Spleen (tissue), 11 donors: ENCODE data around the gene MYH7B. TPM values are rescaled to one million over a fixed set of nuclear protein-coding genes. Genes with fewer than 3 reads are reported as not detected.
A peak's percentile ranks its signal among the peaks of the same experiment; 100 is the strongest.

ENCODE experiments used
- DNase-seq: peaks from one replicate; pipeline ENCODE4 v3.0.0-alpha.2; 2020
- H3K27ac ChIP-seq, 8 donors: fragments of 200-600 bp; sonication (generic) in 7 of 8; 1 replicate in 4 of 8; 2 replicates in 4 of 8; pipeline versions ENCODE4 v1.5.0 to v1.8.0; 2016 to 2021; ENCODE audit warnings: inconsistent platforms in 4 of 8, mild to moderate bottlenecking in 4 of 8, moderate library complexity in 1 of 8
- H3K27me3 ChIP-seq, 7 donors: fragments of 200-600 bp; sonication (generic) in 6 of 7; replicated peaks in 1 of 7; 1 replicate in 4 of 7; 2 replicates in 3 of 7; pipeline versions ENCODE4 v1.5.0 to v1.8.0; 2016 to 2021; ENCODE audit warnings: inconsistent platforms in 3 of 7, mild to moderate bottlenecking in 1 of 7
- H3K36me3 ChIP-seq, 6 donors: fragments of 200-600 bp; sonication (generic) in 5 of 6; 1 replicate in 4 of 6; 2 replicates in 2 of 6; pipeline versions ENCODE4 v1.5.0 to v1.8.0; 2016 to 2021; ENCODE audit warnings: inconsistent platforms in 2 of 6
- H3K4me1 ChIP-seq, 6 donors: fragments of 200-600 bp; sonication (generic) in 5 of 6; 1 replicate in 3 of 6; 2 replicates in 3 of 6; pipeline versions ENCODE4 v1.5.0 to v1.8.0; 2016 to 2021; ENCODE audit warnings: inconsistent platforms in 3 of 6
- H3K4me3 ChIP-seq, 8 donors: fragments of 200-600 bp; sonication (generic) in 7 of 8; 1 replicate in 4 of 8; 2 replicates in 4 of 8; pipeline versions ENCODE4 v1.5.0 to v1.8.0; 2016 to 2021; ENCODE audit warnings: inconsistent platforms in 4 of 8, mild to moderate bottlenecking in 4 of 8, moderate library complexity in 2 of 8
- H3K9me3 ChIP-seq, 8 donors: fragments of 200-600 bp; sonication (generic) in 7 of 8; 1 replicate in 4 of 8; 2 replicates in 4 of 8; pipeline versions ENCODE4 v1.5.0 to v1.8.0; 2016 to 2021; ENCODE audit warnings: inconsistent platforms in 4 of 8
- POLR2A ChIP-seq, 3 donors: fragments of 450-650 bp; IDR thresholded peaks; one replicate each; pipeline ENCODE4 v1.5.1; 2017; ENCODE audit warnings: antibody characterized with exemption in 3 of 3, mild to moderate bottlenecking in 1 of 3
- POLR2AphosphoS5 ChIP-seq, 3 donors: sonication (generic); formaldehyde crosslinking; IDR thresholded peaks; one replicate each; pipeline ENCODE4 v1.5.1; 2017; ENCODE audit warnings: antibody characterized with exemption in 3 of 3
- WGBS, 5 donors: extraction: QIAGEN DNeasy Blood & Tissue Kit in 3 of 5; methylation state at CpG; one replicate each; pipeline versions ENCODE4 v1.1.5 to v1.1.7; 2013 to 2018; 5-methylcytosine and 5-hydroxymethylcytosine counted together
- intact Hi-C: fragments of 100-400 bp; cut with DNase I; formaldehyde crosslinking; loops from one replicate; pipeline ENCODE4 v1.15.0; 2023; ENCODE audit warnings: low total_unique reads
- microRNA-seq, 3 donors: library from miRNA; unstranded; fragments of <30 nt; microRNA quantifications; one replicate each; pipeline versions ENCODE4 to v1.1.0, GENCODE V29; 2019 to 2020
- polyA plus RNA-seq, 3 donors: library from polyadenylated mRNA; stranded (reverse); fragments of 200-250 nt; gene quantifications; one replicate each; pipeline ENCODE4 v1.2.1, GENCODE V29; 2013
- small RNA-seq, 4 donors: library from RNA; depleted of rRNA; stranded (forward); fragments of <200 nt; gene quantifications; one replicate each; pipeline ENCODE3, GENCODE V24; 2016
- total RNA-seq, 7 donors: library from RNA; depleted of rRNA in 3 of 7; stranded (reverse); fragments of >200 nt in 3 of 7; fragmentation: NEBNext Ultra II Directional in 4 of 7; extraction: Animal tissue kit (Norgen Biotek cat#: 25700) in 4 of 7; gene quantifications; one replicate each; pipeline versions ENCODE4 v1.1.0 to v1.2.1, GENCODE V29; 2016 to 2021
- TF ChIP-seq, protein P1 (sequence below), 11 experiments: fragments of 200-600 bp in 7 of 11; fragments of 450-650 bp in 4 of 11; sonication (generic) in 4 of 11; IDR thresholded peaks in 8 of 11; conservative IDR thresholded peaks in 3 of 11; 1 replicate in 7 of 11; 2 replicates in 4 of 11; pipeline versions ENCODE4 v1.4.0 to v1.8.0; 2016 to 2021; ENCODE audit warnings: antibody characterized with exemption in 11 of 11, inconsistent platforms in 4 of 11, mild to moderate bottlenecking in 1 of 11
- donor health status: healthy with polysubstance abuse.
- donor health status: DM: no; HTN: no; CAD: no; lungs with moderate emphysema.
- donor health status: DM: no; HTN: no; CAD: no.
- donor health status: Bipolar disorder and iron deficiency.
- donor health status: healthy.
- donor health status: DM: no; HTN: no; CAD: no.
- donor health status: DM: yes; HTN: yes; CAD: no.

Gene MYH7B
- total and polyA plus RNA-seq, 10 donors, result 0.09 to 1.7 (median 0.75) TPM

DNA sequence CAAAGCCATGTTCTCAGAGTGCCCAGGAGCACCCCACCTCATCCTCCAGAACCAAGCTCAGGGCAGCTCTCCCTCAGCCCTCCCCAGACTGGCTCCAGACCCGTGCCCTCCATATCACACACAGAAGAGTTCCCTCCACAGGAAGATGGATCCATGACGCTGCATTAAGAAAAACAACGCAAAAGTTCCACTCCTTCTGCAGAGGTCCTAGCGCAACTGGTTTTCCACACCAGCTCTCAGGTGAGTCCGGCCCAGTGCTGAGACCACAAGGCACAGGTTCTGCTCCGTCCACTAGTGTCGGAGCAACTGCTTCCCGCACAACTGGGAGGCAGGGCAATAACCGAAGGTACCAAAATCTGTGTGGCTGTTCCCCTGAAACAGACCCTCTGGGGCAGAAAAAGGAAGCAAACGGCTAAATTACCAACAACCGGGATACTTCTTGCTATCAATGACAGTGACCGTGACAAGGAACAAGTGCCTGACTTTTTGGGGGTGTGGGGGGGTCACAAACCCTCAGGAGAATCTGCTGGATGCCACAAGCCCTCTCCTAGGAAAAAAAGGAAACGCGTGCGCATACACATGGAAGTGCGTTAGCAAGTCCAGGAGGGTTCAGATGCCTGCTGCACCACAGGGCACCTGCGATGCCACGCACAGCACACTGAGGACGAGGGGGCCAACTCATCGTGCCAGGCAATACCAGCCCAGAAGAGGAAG, 49.2 kb downstream of the MYH7B start:
- peaks cover 3 to 100% (median 100%) of the 10 kb centered on the region in 6 donors for H3K36me3 ChIP-seq
- intact Hi-C loops, result no loop called here
- no peak overlapping the region for H3K4me3 ChIP-seq
- peak; percentile 32 for DNase-seq
- H3K9me3 ChIP-seq, result no peaks in the 10 kb centered on the region
- TF ChIP-seq, protein P1, sequence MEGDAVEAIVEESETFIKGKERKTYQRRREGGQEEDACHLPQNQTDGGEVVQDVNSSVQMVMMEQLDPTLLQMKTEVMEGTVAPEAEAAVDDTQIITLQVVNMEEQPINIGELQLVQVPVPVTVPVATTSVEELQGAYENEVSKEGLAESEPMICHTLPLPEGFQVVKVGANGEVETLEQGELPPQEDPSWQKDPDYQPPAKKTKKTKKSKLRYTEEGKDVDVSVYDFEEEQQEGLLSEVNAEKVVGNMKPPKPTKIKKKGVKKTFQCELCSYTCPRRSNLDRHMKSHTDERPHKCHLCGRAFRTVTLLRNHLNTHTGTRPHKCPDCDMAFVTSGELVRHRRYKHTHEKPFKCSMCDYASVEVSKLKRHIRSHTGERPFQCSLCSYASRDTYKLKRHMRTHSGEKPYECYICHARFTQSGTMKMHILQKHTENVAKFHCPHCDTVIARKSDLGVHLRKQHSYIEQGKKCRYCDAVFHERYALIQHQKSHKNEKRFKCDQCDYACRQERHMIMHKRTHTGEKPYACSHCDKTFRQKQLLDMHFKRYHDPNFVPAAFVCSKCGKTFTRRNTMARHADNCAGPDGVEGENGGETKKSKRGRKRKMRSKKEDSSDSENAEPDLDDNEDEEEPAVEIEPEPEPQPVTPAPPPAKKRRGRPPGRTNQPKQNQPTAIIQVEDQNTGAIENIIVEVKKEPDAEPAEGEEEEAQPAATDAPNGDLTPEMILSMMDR (IDR thresholded peaks at IDR 0.05 in 8 of 11, conservative IDR thresholded peaks at IDR 0.05 in 3 of 11), result no peak
- TF ChIP-seq POLR2A (IDR thresholded peaks at IDR 0.05), result no peak
- TF ChIP-seq POLR2AphosphoS5 (IDR thresholded peaks at IDR 0.05), result peak in 1 of 3 donors; percentile 24
- 92 to 97% (median 94%) methylated on average over 16 to 20 of the region's 20 CpGs for WGBS, 5 donors
- H3K27ac ChIP-seq, result no peak overlapping the region
- H3K4me1 ChIP-seq, result peaks cover 7 to 19% (median 17%) of the 10 kb centered on the region in 6 donors
- no peaks in the 10 kb centered on the region for H3K27me3 ChIP-seq

Small RNA genes lying within 50 kb of the gene (microRNA-seq; reads per million reads assigned to microRNA genes)
- gene MIR499A, result 0 reads per million in 3 donors
- 0 reads per million in 3 donors for gene MIR499B

Small RNA genes lying within 50 kb of the gene (small RNA-seq; reads per million reads assigned to genes)
- 0 to 0.12 (median 0) reads per million in 4 donors for gene MIR499A

Other genes with a start within 250 kb of the MYH7B start
- 10 to 100 TPM; 24.0 to 32.8 (median 28.5) TPM for gene NCOA6, start 130.2 kb upstream of the MYH7B start, total RNA-seq
- gene NCOA6, start 130.2 kb upstream of the MYH7B start, polyA plus RNA-seq, result 10 to 100 TPM; 13.6 to 19.4 (median 16.2) TPM
- 10 to 100 TPM in 6 of 7 donors, 1 to 10 TPM in 1; 9.7 to 22.1 (median 13.0) TPM for gene GGT7, start 83.0 kb upstream of the MYH7B start, total RNA-seq
- 10 to 100 TPM in 1 of 3 donors, 1 to 10 TPM in 2; 4.3 to 11.4 (median 5.7) TPM for gene GGT7, start 83.0 kb upstream of the MYH7B start, polyA plus RNA-seq
- gene ACSS2, start 79.3 kb upstream of the MYH7B start, total RNA-seq, result 10 to 100 TPM; 23.2 to 43.6 (median 33.2) TPM
- 10 to 100 TPM in 2 of 3 donors, 1 to 10 TPM in 1; 8.9 to 20.3 (median 15.6) TPM for gene ACSS2, start 79.3 kb upstream of the MYH7B start, polyA plus RNA-seq
- 10 to 100 TPM; 23.8 to 46.1 (median 31.8) TPM for gene GSS, start 62 bp upstream of the MYH7B start, total RNA-seq
- gene GSS, start 62 bp upstream of the MYH7B start, polyA plus RNA-seq, result 10 to 100 TPM; 19.8 to 40.0 (median 39.0) TPM
- gene TRPC4AP, start 136.9 kb downstream of the MYH7B start, total RNA-seq, result 10 to 100 TPM; 59.2 to 81.7 (median 67.1) TPM
- 10 to 100 TPM; 26.3 to 45.9 (median 34.9) TPM for gene TRPC4AP, start 136.9 kb downstream of the MYH7B start, polyA plus RNA-seq
- 10 to 100 TPM; 30.7 to 37.5 (median 34.3) TPM for gene EDEM2, start 191.5 kb downstream of the MYH7B start, total RNA-seq
- 10 to 100 TPM; 18.3 to 28.4 (median 25.4) TPM for gene EDEM2, start 191.5 kb downstream of the MYH7B start, polyA plus RNA-seq
- gene PROCR, start 216.2 kb downstream of the MYH7B start, total RNA-seq, result 100 to 1,000 TPM in 1 of 7 donors, 10 to 100 TPM in 6; 12.1 to 104 (median 31.2) TPM
- 10 to 100 TPM in 1 of 3 donors, 1 to 10 TPM in 2; 5.0 to 13.7 (median 10.0) TPM for gene PROCR, start 216.2 kb downstream of the MYH7B start, polyA plus RNA-seq